Ishikawa (cell line): ENCODE data around the gene TMEM132E.

Experiments used
- CEBPB ChIP-seq: IDR thresholded peaks from 2 replicates; pipeline ENCODE4 v1.6.1; 2012
- CREB1 ChIP-seq: IDR thresholded peaks from 2 replicates; pipeline ENCODE4 v1.6.1; 2012; ENCODE audit warnings: low read depth
- EGR1 ChIP-seq: IDR thresholded peaks from 2 replicates; pipeline ENCODE4 v1.6.1; 2012
- EP300 ChIP-seq: IDR thresholded peaks from 2 replicates; pipeline ENCODE4 v1.6.1; 2012; ENCODE audit warnings: borderline replicate concordance
- FOXM1 ChIP-seq: IDR thresholded peaks from 2 replicates; pipeline ENCODE4 v1.6.1; 2012; ENCODE audit warnings: low read depth, borderline replicate concordance
- NFIC ChIP-seq: IDR thresholded peaks from 2 replicates; pipeline ENCODE4 v1.6.1; 2012
- RAD21 ChIP-seq: IDR thresholded peaks from 2 replicates; pipeline ENCODE4 v1.6.1; 2012; ENCODE audit warnings: low read depth
- TAF1 ChIP-seq: IDR thresholded peaks from 2 replicates; pipeline ENCODE4 v1.6.1; 2012; ENCODE audit warnings: low read depth, mild to moderate bottlenecking
- TCF12 ChIP-seq: IDR thresholded peaks from 2 replicates; pipeline ENCODE4 v1.6.1; 2012; ENCODE audit warnings: low read depth
- TEAD4 ChIP-seq: IDR thresholded peaks from 2 replicates; pipeline ENCODE4 v1.6.1; 2012
- USF1 ChIP-seq: IDR thresholded peaks from 2 replicates; pipeline ENCODE4 v1.6.1; 2012
- YY1 ChIP-seq: IDR thresholded peaks from 2 replicates; pipeline ENCODE4 v1.6.1; 2012; ENCODE audit warnings: low read depth
- ZBTB7A ChIP-seq: IDR thresholded peaks from 2 replicates; pipeline ENCODE4 v1.6.1; 2012; ENCODE audit warnings: low read depth
- TF ChIP-seq, protein P1 (sequence below): IDR thresholded peaks from 2 replicates; pipeline ENCODE4 v1.6.1; 2012
- TF ChIP-seq, protein P2 (sequence below): IDR thresholded peaks from 2 replicates; pipeline ENCODE4 v1.6.1; 2012; ENCODE audit warnings: low read depth, mild to moderate bottlenecking

The TMEM132E gene

GRCh38 chr17:34592002-34592401 is 12.6 kb downstream of the TMEM132E start:
- TF ChIP-seq, protein P1, sequence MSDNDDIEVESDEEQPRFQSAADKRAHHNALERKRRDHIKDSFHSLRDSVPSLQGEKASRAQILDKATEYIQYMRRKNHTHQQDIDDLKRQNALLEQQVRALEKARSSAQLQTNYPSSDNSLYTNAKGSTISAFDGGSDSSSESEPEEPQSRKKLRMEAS = no peak
- no peak for TF ChIP-seq USF1
- TF ChIP-seq CEBPB = no peak
- TF ChIP-seq, protein P2, sequence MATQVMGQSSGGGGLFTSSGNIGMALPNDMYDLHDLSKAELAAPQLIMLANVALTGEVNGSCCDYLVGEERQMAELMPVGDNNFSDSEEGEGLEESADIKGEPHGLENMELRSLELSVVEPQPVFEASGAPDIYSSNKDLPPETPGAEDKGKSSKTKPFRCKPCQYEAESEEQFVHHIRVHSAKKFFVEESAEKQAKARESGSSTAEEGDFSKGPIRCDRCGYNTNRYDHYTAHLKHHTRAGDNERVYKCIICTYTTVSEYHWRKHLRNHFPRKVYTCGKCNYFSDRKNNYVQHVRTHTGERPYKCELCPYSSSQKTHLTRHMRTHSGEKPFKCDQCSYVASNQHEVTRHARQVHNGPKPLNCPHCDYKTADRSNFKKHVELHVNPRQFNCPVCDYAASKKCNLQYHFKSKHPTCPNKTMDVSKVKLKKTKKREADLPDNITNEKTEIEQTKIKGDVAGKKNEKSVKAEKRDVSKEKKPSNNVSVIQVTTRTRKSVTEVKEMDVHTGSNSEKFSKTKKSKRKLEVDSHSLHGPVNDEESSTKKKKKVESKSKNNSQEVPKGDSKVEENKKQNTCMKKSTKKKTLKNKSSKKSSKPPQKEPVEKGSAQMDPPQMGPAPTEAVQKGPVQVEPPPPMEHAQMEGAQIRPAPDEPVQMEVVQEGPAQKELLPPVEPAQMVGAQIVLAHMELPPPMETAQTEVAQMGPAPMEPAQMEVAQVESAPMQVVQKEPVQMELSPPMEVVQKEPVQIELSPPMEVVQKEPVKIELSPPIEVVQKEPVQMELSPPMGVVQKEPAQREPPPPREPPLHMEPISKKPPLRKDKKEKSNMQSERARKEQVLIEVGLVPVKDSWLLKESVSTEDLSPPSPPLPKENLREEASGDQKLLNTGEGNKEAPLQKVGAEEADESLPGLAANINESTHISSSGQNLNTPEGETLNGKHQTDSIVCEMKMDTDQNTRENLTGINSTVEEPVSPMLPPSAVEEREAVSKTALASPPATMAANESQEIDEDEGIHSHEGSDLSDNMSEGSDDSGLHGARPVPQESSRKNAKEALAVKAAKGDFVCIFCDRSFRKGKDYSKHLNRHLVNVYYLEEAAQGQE = no peak
- TF ChIP-seq FOXM1 = no peak
- no peak for TF ChIP-seq TAF1
- no peak for TF ChIP-seq NFIC
- TF ChIP-seq EP300 = no peak
- no peak for TF ChIP-seq EGR1
- no peak for TF ChIP-seq YY1
- no peak for TF ChIP-seq CREB1
- TF ChIP-seq RAD21 = no peak
- no peak for TF ChIP-seq ZBTB7A
- TF ChIP-seq TCF12 = no peak
- TF ChIP-seq TEAD4 = no peak

- TF ChIP-seq EP300 (no peak), ZBTB7A (no peak), FOXM1 (no peak), TEAD4 (no peak), TCF12 (no peak), RAD21 (no peak), EGR1 (no peak), USF1 (no peak), NFIC (no peak), CREB1 (no peak), CEBPB (no peak), TAF1 (no peak)
- TF ChIP-seq, protein P1 = no peak
- TF ChIP-seq, protein P2 = no peak
Observed at GRCh38 chr17:34596920-34597319, 17.5 kb downstream of the TMEM132E start.

DNA sequence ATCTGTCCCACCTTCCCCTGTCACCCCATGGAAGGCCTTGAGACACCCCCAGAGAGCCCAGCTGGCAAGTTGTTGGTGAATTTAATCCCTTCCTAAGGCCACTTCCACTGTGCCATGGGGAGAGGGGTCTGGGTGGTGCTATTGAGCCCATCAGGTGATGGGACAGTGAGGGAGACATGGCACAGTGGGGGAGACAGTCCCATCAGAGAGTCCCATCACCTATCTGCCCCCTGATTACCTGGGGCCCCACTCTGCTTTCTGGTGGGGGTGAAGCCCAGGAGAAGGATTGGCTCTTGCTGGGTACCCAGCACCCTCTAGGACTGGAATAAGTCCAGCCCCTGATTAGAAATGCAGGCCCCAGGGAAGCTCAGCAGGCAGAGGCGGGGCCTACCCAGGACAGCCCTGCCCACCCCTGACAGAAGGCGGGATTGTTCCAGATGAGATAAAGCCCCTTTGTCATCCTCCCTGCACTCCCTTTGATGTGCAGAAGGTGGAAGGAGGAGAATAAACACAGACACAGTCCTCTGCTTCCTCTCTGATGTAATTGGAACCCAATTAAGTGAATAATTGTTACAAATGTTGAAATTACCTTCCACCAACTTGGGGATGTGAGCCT is 18.9 kb downstream of the TMEM132E start:
- TF ChIP-seq EGR1 (no peak), FOXM1 (no peak), TAF1 (no peak), CEBPB (no peak), NFIC (no peak), USF1 (no peak), TEAD4 (no peak), YY1 (no peak), CREB1 (no peak), EP300 (no peak), RAD21 (no peak), ZBTB7A (no peak)
- TF ChIP-seq, protein P2 = no peak

GRCh38 chr17:34601416-34601815 is 22.0 kb downstream of the TMEM132E start:
- no peak for TF ChIP-seq CEBPB
